HG02610 (cell line): ENCODE results near the gene TBX1.

Experiments
- ATAC-seq: cut with Tn5 transposase; IDR thresholded peaks from one replicate; pipeline ENCODE4 v1.9.1; 2021; ENCODE audit warnings: mild to moderate bottlenecking, moderate library complexity; ENCODE audit not compliant: unreplicated experiment

The TBX1 gene

GRCh38 chr22:19809741-19810140 is 49.2 kb downstream of the TBX1 start:
- no peak for ATAC-seq

GRCh38 chr22:19810381-19811201 is 50.0 kb downstream of the TBX1 start:
- no peak for ATAC-seq

- no peak for ATAC-seq
These were observed 50.6 kb downstream of the TBX1 start for GRCh38 chr22:19811211-19811621.

GRCh38 chr22:19811811-19812771 is 51.5 kb downstream of the TBX1 start:
- ATAC-seq: no peak

DNA sequence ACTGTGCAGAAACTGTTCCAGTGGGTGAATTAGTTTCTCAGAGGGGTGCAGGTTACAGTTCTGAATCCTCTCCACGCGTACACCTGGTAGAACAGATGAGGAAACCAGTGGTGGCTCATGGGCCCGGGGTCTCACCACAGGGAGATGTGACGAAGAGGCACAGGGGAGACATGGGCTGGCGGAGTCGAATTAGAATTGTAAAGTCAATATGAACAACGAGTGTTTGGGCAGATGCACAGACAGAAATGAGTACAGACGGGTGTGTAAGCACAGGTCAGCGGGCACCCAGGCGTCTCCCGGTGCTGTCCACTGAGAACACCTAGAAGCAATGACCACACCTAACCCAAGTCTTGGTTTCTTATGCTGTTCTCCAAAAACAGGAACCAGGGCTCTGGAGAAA is 52.3 kb downstream of the TBX1 start:
- ATAC-seq: no peak

GRCh38 chr22:19814428-19814827 is 53.9 kb downstream of the TBX1 start:
- ATAC-seq: no peak

GRCh38 chr22:19815093-19815822 is 54.7 kb downstream of the TBX1 start:
- no peak for ATAC-seq

GRCh38 chr22:19815823-19816290 is 55.3 kb downstream of the TBX1 start:
- ATAC-seq: no peak

DNA sequence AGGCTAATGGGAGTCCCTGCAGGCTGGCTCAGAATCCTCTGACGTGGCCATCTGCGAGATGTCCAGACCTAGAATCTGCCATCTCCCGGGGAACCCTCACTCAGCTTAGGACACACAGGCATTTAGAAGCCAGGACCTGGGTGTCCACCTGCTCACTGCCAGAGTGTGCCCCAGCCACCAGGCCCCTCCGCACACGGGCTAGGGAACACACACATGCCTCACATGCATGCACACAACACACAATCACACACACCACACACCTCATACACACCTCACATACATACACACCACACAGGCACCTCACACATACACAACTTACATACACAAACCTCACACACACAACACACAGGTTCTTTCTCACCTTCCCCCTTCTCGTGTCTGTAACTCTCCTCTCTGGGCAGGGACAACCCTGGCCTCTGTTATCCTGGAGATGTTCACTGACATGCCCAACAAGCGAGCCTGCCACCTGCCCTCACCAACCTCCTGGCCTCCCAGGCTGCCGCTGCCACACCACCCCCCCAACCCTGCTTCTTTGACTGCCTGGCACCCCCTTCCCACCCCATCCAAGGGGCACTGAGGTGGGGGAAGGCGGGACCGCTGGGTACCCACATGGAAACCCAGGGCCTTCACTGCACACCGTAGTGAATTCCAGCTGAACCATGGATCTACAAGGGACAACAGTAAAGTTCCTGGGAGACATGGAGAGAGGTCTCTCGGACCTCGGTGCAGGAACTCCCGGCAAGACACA is 56.0 kb downstream of the TBX1 start:
- ATAC-seq: no peak
